PFSK-1 (cell line): ENCODE results near the gene EIF2S2.

Experiments
- FOXP2 ChIP-seq: optimal IDR thresholded peaks from 2 replicates; pipeline ENCODE3; 2011; ENCODE audit warnings: borderline replicate concordance, control low read depth, inconsistent platforms; ENCODE audit not compliant: insufficient read depth; ENCODE audit errors: extremely low read length, extremely low read depth
- POLR2AphosphoS5 ChIP-seq: IDR thresholded peaks from 2 replicates; pipeline ENCODE4 v1.6.1; 2012; ENCODE audit warnings: low read depth, mild to moderate bottlenecking, control low read depth, low read length, moderate library complexity
- SIN3A ChIP-seq: IDR thresholded peaks from 2 replicates; pipeline ENCODE4 v1.6.1; 2012; ENCODE audit warnings: mild to moderate bottlenecking, low read length, moderate library complexity, borderline replicate concordance; ENCODE audit not compliant: insufficient read depth
- TAF1 ChIP-seq: IDR thresholded peaks from 2 replicates; pipeline ENCODE4 v1.6.1; 2012; ENCODE audit warnings: low read length, control low read depth, borderline replicate concordance; ENCODE audit not compliant: insufficient read depth
- TF ChIP-seq, protein P1 (sequence below), 2 experiments: IDR thresholded peaks; 2 replicates each; pipeline versions ENCODE4 v1.6.1 to v1.8.0; 2011 to 2012; ENCODE audit warnings: low read depth in 2 of 2, low read length in 2 of 2, control low read depth in 1 of 2, inconsistent platforms in 1 of 2, mild to moderate bottlenecking in 1 of 2, moderate library complexity in 1 of 2; ENCODE audit not compliant: insufficient read depth in 1 of 2

EIF2S2 gene

DNA sequence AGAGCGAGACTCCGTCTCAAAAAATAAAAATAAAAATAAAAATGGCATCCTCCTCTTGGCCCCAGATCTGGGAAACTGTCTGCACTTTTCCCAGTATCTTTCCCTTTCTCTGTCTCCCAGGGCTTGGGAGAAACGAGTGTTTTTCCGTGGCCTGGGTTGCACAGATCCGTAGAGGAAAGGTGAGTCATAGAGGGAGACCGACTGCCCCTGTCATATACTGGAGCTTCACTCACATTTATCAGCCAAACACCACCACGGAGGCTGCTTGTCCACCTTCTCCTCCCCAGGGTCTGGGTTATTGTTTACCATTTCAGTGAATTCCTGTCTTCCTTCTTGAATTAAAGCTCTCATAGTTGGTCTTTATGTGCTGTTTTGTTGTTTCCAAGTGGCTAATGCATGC is 31.9 kb upstream of the EIF2S2 start:
- TF ChIP-seq FOXP2 (no peak), POLR2AphosphoS5 (no peak)
- TF ChIP-seq, protein P1, sequence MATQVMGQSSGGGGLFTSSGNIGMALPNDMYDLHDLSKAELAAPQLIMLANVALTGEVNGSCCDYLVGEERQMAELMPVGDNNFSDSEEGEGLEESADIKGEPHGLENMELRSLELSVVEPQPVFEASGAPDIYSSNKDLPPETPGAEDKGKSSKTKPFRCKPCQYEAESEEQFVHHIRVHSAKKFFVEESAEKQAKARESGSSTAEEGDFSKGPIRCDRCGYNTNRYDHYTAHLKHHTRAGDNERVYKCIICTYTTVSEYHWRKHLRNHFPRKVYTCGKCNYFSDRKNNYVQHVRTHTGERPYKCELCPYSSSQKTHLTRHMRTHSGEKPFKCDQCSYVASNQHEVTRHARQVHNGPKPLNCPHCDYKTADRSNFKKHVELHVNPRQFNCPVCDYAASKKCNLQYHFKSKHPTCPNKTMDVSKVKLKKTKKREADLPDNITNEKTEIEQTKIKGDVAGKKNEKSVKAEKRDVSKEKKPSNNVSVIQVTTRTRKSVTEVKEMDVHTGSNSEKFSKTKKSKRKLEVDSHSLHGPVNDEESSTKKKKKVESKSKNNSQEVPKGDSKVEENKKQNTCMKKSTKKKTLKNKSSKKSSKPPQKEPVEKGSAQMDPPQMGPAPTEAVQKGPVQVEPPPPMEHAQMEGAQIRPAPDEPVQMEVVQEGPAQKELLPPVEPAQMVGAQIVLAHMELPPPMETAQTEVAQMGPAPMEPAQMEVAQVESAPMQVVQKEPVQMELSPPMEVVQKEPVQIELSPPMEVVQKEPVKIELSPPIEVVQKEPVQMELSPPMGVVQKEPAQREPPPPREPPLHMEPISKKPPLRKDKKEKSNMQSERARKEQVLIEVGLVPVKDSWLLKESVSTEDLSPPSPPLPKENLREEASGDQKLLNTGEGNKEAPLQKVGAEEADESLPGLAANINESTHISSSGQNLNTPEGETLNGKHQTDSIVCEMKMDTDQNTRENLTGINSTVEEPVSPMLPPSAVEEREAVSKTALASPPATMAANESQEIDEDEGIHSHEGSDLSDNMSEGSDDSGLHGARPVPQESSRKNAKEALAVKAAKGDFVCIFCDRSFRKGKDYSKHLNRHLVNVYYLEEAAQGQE (IDR thresholded peaks at IDR 0.05; ENCODE audit: insufficient read depth in 1 of 2, low read depth in 2 of 2, low read length in 2 of 2) = no peak

DNA sequence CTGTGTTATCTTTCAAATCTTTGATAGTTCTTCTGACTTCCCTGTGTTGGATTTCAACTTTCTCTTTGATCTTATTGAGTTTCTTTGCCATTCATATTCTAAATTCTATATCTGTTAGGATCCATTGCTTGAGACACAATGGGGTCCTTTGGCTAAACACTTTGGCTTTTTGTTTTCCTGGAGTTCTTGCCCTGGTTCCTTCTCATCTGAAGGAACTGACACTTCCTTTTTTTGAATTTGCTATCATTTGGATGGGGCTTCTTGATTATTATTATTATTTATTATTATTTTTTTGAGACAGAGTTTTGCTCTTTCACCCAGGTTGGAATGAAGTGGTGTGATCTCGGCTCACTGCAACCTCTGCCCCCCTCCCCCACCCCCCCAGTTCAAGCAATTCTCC is 30.1 kb upstream of the EIF2S2 start:
- TF ChIP-seq SIN3A (no peak), POLR2AphosphoS5 (no peak), FOXP2 (no peak), TAF1 (no peak)
- TF ChIP-seq, protein P1 (IDR thresholded peaks at IDR 0.05; ENCODE audit: insufficient read depth in 1 of 2, low read depth in 2 of 2, low read length in 2 of 2) = no peak

DNA sequence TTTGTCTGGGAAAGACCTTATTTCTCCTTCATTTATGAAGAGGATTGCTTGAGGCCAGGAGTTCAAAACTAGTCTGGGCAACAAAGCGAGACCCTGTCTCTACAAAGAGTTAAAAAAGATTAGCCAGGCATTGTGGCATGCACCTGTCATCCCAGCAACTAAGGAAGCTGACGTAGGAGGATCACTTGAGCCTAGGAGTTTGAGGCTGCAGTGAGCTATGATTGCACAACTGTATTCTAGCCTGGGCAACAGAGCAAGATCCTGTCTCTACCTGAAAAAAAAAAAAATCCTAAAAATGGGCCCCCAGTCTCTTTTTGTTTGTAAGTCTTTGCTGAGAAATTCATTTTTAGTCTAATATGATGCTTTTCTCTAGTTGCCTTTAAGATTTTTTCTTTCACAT is 29.2 kb upstream of the EIF2S2 start:
- TF ChIP-seq SIN3A (no peak), FOXP2 (no peak), POLR2AphosphoS5 (no peak), TAF1 (no peak)
- TF ChIP-seq, protein P1 (IDR thresholded peaks at IDR 0.05; ENCODE audit: insufficient read depth in 1 of 2, low read depth in 2 of 2, low read length in 2 of 2) = no peak

DNA sequence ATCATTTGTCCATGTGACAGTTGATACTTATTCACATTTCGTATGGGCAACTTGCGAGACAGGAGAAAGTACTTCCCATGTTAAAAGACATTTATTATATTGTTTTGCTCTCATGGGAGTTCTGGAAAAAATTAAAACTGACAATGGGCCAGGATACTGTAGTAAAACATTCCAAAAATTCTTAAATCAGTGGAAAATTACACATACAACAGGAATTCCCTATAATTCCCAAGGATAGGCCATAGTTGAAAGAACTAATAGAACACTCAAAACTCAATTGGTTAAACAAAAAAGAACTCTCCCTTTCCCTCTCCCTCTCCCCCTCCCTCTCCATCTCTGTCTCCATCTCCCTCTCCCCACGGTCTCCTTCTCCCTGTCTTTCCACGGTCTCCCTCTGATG is 19.4 kb upstream of the EIF2S2 start:
- TF ChIP-seq FOXP2 (no peak), POLR2AphosphoS5 (no peak), SIN3A (no peak), TAF1 (no peak)
- TF ChIP-seq, protein P1 (IDR thresholded peaks at IDR 0.05; ENCODE audit: insufficient read depth in 1 of 2, low read depth in 2 of 2, low read length in 2 of 2) = no peak

DNA sequence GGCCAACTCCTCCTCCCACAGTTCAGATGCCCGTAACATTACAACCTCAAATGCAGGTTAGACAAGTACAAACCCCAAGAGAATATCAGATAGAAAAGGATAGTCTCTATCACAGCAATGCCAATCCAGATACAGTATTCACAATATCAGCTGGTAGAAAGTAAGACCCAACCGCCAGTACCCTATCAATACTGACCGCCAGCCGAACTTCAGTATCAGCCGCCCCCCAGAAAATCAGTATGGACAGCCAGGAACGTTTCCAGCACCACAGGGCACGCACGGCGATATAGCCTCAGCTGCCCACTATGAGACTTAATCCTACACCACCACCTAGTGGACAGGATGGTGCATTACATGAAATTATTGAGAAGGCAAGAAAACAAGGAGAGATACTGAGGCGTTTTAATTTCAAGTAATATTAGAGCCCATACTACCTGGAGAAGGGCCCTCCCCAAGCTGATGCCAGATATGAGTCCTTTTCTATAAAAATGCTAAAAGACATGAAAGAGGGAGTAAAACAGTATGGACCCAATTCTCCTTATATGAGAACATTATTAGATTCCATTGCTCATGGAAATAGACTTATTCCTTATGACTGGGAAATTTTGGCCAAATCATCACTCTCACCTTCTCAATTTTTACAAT is 17.6 kb upstream of the EIF2S2 start:
- TF ChIP-seq FOXP2 (no peak), POLR2AphosphoS5 (no peak), TAF1 (no peak), SIN3A (no peak)
- TF ChIP-seq, protein P1 (IDR thresholded peaks at IDR 0.05; ENCODE audit: insufficient read depth in 1 of 2, low read depth in 2 of 2, low read length in 2 of 2) = no peak
